GM19463 (cell line): ENCODE data around the gene ZNF608.

Experiments
- ATAC-seq: cut with Tn5 transposase; IDR thresholded peaks from one replicate; pipeline ENCODE4 v1.9.1; 2021; ENCODE audit warnings: mild to moderate bottlenecking, moderate library complexity; ENCODE audit not compliant: unreplicated experiment

Gene ZNF608

GRCh38 chr5:124719113-124719967, 27.1 kb downstream of the ZNF608 start:
- ATAC-seq: no peak

- ATAC-seq: no peak
Measured at GRCh38 chr5:124718380-124718789, 28.1 kb downstream of the ZNF608 start.

- no peak for ATAC-seq
Measured at GRCh38 chr5:124716169-124716568, 30.3 kb downstream of the ZNF608 start.

- no peak for ATAC-seq
Measured at GRCh38 chr5:124714910-124715309, 31.5 kb downstream of the ZNF608 start.

GRCh38 chr5:124713595-124713994, 32.8 kb downstream of the ZNF608 start:
- ATAC-seq: no peak

- no peak for ATAC-seq
Measured at GRCh38 chr5:124712731-124713305, 33.6 kb downstream of the ZNF608 start.

- no peak for ATAC-seq
Measured at GRCh38 chr5:124708086-124708485, 38.4 kb downstream of the ZNF608 start.

- ATAC-seq: no peak
Measured at GRCh38 chr5:124707520-124707919, 38.9 kb downstream of the ZNF608 start.

- ATAC-seq: no peak
Measured at GRCh38 chr5:124706729-124707361, 39.6 kb downstream of the ZNF608 start.

- ATAC-seq: no peak
Measured at GRCh38 chr5:124706051-124706450, 40.4 kb downstream of the ZNF608 start.

GRCh38 chr5:124705577-124705976, 40.9 kb downstream of the ZNF608 start:
- ATAC-seq: no peak

- peak; percentile 74 for ATAC-seq
Measured at GRCh38 chr5:124704594-124705284, 41.7 kb downstream of the ZNF608 start.

- ATAC-seq: no peak
Measured at GRCh38 chr5:124703995-124704394, 42.4 kb downstream of the ZNF608 start.

- ATAC-seq: no peak
Measured at GRCh38 chr5:124702525-124702924, 43.9 kb downstream of the ZNF608 start.

- no peak for ATAC-seq
Measured at GRCh38 chr5:124701873-124702425, 44.5 kb downstream of the ZNF608 start.

- ATAC-seq: no peak
Measured at GRCh38 chr5:124701016-124701415, 45.4 kb downstream of the ZNF608 start.

- ATAC-seq: no peak
Measured at GRCh38 chr5:124700333-124700732, 46.1 kb downstream of the ZNF608 start.

GRCh38 chr5:124698770-124699169, 47.7 kb downstream of the ZNF608 start:
- no peak for ATAC-seq

- no peak for ATAC-seq
Measured at GRCh38 chr5:124697933-124698591, 48.4 kb downstream of the ZNF608 start.

- no peak for ATAC-seq
Measured at GRCh38 chr5:124697501-124697900, 48.9 kb downstream of the ZNF608 start.

GRCh38 chr5:124696898-124697297, 49.5 kb downstream of the ZNF608 start:
- ATAC-seq: no peak
